ENCODE results near the gene NCOA7. TPM values are rescaled to one million over a fixed set of nuclear protein-coding genes. Genes with fewer than 3 reads are reported as not detected.
A peak's percentile ranks its signal among the peaks of the same experiment; 100 is the strongest.

NCOA7 gene
- total and polyA plus RNA-seq, 9 donors = 10.9 to 54.1 (median 30.7) TPM

- H3K27me3 ChIP-seq = no peaks in the 10 kb centered on the region
- H3K4me3 ChIP-seq = no peak overlapping the region
- H3K4me1 ChIP-seq (ENCODE audit: insufficient read depth) = no peaks in the 10 kb centered on the region
- no peak overlapping the region for H3K27ac ChIP-seq
- no peak for DNase-seq
- H3K36me3 ChIP-seq = no peaks in the 10 kb centered on the region
- intact Hi-C loops (cut with DNase I) = no loop called here
- TF ChIP-seq POLR2A (IDR thresholded peaks at IDR 0.05) (no peak), CTCF (IDR thresholded peaks at IDR 0.05) (no peak), EP300 (IDR thresholded peaks at IDR 0.05) (no peak)
- 45 to 54% (median 50%) methylated on average over 5 of the region's 5 CpGs for WGBS, 3 donors
- no peaks in the 10 kb centered on the region for H3K9me3 ChIP-seq
Observed at GRCh38 chr6:125913864-125914351, 123.1 kb downstream of the NCOA7 start.

GRCh38 chr6:125918230-125918629 lies 127.5 kb downstream of the NCOA7 start:
- H3K9me3 ChIP-seq = no peaks in the 10 kb centered on the region
- H3K27me3 ChIP-seq = no peaks in the 10 kb centered on the region
- H3K27ac ChIP-seq = peak overlapping the region in 1 of 2 donors; percentile 52
- TF ChIP-seq EP300 (IDR thresholded peaks at IDR 0.05) (no peak), CTCF (IDR thresholded peaks at IDR 0.05) (no peak), POLR2A (IDR thresholded peaks at IDR 0.05) (no peak)
- WGBS, 3 donors = 60 to 62% (median 62%) methylated on average over 4 of the region's 4 CpGs
- H3K36me3 ChIP-seq = no peaks in the 10 kb centered on the region
- intact Hi-C loops (cut with DNase I) = no loop called here
- H3K4me1 ChIP-seq (ENCODE audit: insufficient read depth) = no peaks in the 10 kb centered on the region
- H3K4me3 ChIP-seq = no peak overlapping the region
- peak in 1 of 5 donors; percentile 19 for DNase-seq

- Histone ChIP-seq H3K36me3 (no peaks in the 10 kb centered on the region), H3K4me1 (ENCODE audit: insufficient read depth) (no peaks in the 10 kb centered on the region), H3K9me3 (no peaks in the 10 kb centered on the region), H3K27me3 (no peaks in the 10 kb centered on the region), H3K4me3 (no peak overlapping the region), H3K27ac (peak overlapping the region in 1 of 2 donors; percentile 52)
- peak in 3 of 5 donors; percentile 33 to 68 (median 47) for DNase-seq
- 6 to 19% (median 7%) methylated on average over 13 of the region's 13 CpGs for WGBS, 3 donors
- intact Hi-C loops (cut with DNase I) = no loop called here
- TF ChIP-seq POLR2A (IDR thresholded peaks at IDR 0.05) (no peak), CTCF (IDR thresholded peaks at IDR 0.05) (no peak), EP300 (IDR thresholded peaks at IDR 0.05) (no peak)
Observed at GRCh38 chr6:125918681-125919566, 128.2 kb downstream of the NCOA7 start.

- Histone ChIP-seq H3K9me3 (no peaks in the 10 kb centered on the region), H3K4me1 (ENCODE audit: insufficient read depth) (no peaks in the 10 kb centered on the region), H3K27ac (peak overlapping the region in 1 of 2 donors; percentile 52), H3K36me3 (no peaks in the 10 kb centered on the region), H3K4me3 (no peak overlapping the region), H3K27me3 (no peaks in the 10 kb centered on the region)
- TF ChIP-seq EP300 (IDR thresholded peaks at IDR 0.05) (no peak), CTCF (IDR thresholded peaks at IDR 0.05) (no peak), POLR2A (IDR thresholded peaks at IDR 0.05) (no peak)
- intact Hi-C loops (cut with DNase I) = no loop called here
- DNase-seq = no peak
- 34 to 52% (median 35%) methylated on average over 3 of the region's 3 CpGs for WGBS, 3 donors
Observed at GRCh38 chr6:125919618-125920017, 128.9 kb downstream of the NCOA7 start.
